Right lung (tissue), 10 donors: ENCODE measurements around the gene SMARCA2. TPM values are rescaled to one million over a fixed set of nuclear protein-coding genes. Genes with fewer than 3 reads are reported as not detected.
A peak's percentile ranks its signal among the peaks of the same experiment; 100 is the strongest.

ENCODE experiments used
- DNase-seq, 2 donors: peaks; one replicate each; pipeline ENCODE4 v3.0.0-alpha.2; 2013
- long read RNA-seq, 8 donors: transcript quantifications; one replicate each; lab custom pipeline, GENCODE V29; 2026
- polyA plus RNA-seq, 5 donors: library from polyadenylated mRNA; unstranded; fragments of 120-200 nt; gene quantifications; one replicate each; pipeline versions ENCODE4 v1.2.1 to v1.2.3, GENCODE V29; 2013; ENCODE audit warnings: inconsistent platforms in 1 of 5, low replicate concordance in 1 of 5; ENCODE audit not compliant: insufficient read length in 5 of 5, insufficient read depth in 1 of 5

Gene SMARCA2
- polyA plus RNA-seq: 100 to 1,000 TPM; 115 to 205 (median 152) TPM
- long read RNA-seq, donor 1, full-length matches to known transcripts: 18 of 23 reads
- long read RNA-seq, donor 1, partial matches to known transcripts: 5 of 23 reads
- long read RNA-seq, donor 1, other reads (novel, unspliced or antisense): 0 of 23 reads
- long read RNA-seq, donor 2, full-length matches to known transcripts: 6 of 11 reads
- long read RNA-seq, donor 2, partial matches to known transcripts: 5 of 11 reads
- long read RNA-seq, donor 2, other reads (novel, unspliced or antisense): 0 of 11 reads
- long read RNA-seq, donor 3, full-length matches to known transcripts: 7 of 54 reads
- long read RNA-seq, donor 3, partial matches to known transcripts: 47 of 54 reads
- long read RNA-seq, donor 3, other reads (novel, unspliced or antisense): 0 of 54 reads
- long read RNA-seq, donor 4, full-length matches to known transcripts: 8 of 16 reads
- long read RNA-seq, donor 4, partial matches to known transcripts: 8 of 16 reads
- long read RNA-seq, donor 4, other reads (novel, unspliced or antisense): 0 of 16 reads
- long read RNA-seq, donor 5, full-length matches to known transcripts: 10 of 16 reads
- long read RNA-seq, donor 5, partial matches to known transcripts: 6 of 16 reads
- long read RNA-seq, donor 5, other reads (novel, unspliced or antisense): 0 of 16 reads
- long read RNA-seq, donor 6, full-length matches to known transcripts: 11 of 16 reads
- long read RNA-seq, donor 6, partial matches to known transcripts: 5 of 16 reads
- long read RNA-seq, donor 6, other reads (novel, unspliced or antisense): 0 of 16 reads
- long read RNA-seq, donor 7, full-length matches to known transcripts: 17 of 17 reads
- long read RNA-seq, donor 7, partial matches to known transcripts: 0 of 17 reads
- long read RNA-seq, donor 7, other reads (novel, unspliced or antisense): 0 of 17 reads
- long read RNA-seq, donor 8, full-length matches to known transcripts: 3 of 3 reads
- long read RNA-seq, donor 8, partial matches to known transcripts: 0 of 3 reads
- long read RNA-seq, donor 8, other reads (novel, unspliced or antisense): 0 of 3 reads

DNA sequence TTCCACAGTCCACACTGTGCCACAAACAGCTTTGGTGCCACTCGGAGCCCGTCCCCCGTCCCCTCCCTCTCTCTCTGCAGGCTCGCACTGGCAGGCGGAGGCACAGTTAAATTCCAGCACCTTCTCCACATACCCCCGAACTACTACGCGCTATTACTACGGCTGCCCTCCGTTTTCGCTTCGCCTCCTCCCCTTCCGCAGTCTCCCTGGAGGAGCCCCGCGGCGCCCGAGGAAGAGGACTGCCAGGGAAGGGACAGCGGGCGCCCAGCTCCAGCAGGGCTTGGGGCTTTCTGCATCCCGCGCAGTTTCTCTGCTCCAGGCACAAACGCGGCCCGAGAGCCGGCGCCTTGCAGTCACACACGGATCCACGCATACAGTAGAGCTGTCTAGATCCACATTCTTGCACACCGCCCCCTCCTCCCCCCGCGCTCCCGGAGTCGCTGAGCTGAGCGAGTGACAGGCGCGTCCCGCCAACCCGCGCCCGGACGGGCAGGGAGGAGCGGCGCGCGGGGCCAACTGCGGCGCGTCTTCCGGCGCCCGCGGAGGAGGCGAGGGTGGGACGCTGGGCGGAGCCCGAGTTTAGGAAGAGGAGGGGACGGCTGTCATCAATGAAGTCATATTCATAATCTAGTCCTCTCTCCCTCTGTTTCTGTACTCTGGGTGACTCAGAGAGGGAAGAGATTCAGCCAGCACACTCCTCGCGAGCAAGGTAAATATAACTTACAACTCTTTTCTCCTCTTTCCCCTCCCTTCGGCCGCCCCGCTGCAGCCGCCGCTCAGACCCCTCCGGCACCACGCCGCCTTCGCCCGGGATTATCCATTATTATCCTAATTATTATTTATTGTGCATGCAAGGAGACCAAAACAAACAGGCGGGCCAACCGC, at the start of gene SMARCA2:
Gene SMARCA2, plus strand, starts transcription at position 652 of the 885 bp plus-strand sequence. CDS start 13,676 bp downstream, outside the sequence.
- peak; percentile 97 for DNase-seq

GRCh38 chr9:1966725-1967366, 48.3 kb upstream of the SMARCA2 start:
- DNase-seq: no peak

DNA sequence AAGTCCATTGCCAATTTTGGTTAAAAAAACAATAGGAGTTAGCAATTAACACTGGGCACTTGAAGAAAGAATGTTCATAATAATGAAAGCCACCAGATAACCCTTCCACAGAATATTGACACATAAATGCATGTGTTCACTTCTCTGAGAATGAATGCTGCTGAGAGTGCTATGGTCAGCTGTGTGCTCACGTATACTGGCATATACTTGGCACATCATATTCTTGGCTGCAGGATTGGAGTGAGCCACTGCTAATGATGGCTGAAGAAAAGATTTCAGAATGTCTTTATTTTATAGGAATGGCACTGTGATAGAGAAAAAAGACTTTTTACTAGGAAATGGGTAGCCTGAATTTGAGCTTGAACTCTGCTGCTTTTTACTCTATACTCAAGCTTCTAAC, 46.0 kb upstream of the SMARCA2 start:
- DNase-seq: no peak

DNA sequence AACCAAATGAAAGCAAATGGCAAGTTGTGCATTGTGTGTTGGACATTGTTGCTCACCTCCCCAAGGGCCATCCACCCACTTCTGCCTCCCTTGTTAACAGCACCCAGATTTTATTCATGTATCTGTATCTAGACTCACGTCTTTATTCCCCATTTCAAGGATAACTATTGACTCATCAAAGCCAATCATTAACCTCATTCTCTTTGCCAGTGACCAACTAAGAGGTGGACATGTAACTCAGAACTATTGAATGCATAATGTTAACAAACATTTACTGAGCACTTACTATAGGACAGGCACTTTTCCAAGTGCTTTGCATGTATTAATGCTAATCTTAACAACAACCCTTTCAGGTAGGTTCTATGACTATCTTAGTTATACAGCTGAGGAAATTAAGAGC, 45.2 kb upstream of the SMARCA2 start:
- no peak for DNase-seq

DNA sequence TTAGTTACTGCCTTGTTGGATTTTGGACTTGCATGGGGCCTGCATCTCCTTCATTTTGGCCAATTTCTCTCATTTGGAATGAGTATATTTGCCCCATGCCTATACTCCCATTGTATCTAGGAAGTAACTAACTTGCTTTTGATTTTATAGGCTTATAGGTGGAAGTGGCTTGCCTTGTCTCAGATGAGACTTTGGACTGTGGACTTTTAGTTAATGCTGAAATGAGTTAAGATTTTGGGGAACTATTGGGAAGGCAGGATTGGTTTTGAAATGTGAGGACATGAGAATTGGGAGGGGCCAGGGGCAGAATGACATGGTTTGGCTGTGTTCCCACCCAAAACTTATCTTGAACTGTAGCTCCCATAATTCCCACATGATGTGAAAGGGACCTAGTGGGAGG, 42.5 kb upstream of the SMARCA2 start:
- DNase-seq: no peak

- DNase-seq: no peak
Measured at GRCh38 chr9:1977026-1977425, 38.1 kb upstream of the SMARCA2 start.

DNA sequence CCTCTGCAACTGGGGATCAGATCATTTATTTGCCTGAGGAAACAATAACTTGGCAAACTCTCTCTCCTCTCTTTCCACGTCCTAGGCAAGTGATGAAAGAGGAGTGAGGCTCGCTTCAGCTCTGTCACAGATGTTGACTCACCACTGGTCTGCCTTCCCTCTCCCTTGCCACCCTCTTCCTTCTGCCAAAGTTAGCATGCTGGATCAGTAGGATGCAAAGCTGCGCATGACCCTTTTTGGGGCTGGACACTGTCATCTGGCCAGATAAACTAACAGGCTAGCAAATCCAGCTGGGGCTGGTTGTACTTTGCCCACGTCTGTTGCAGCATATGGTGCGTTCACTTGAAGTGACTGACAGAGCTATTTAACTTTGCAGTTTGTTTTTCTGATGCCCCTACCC, 36.2 kb upstream of the SMARCA2 start:
- DNase-seq: peak; percentile 45 to 54

DNA sequence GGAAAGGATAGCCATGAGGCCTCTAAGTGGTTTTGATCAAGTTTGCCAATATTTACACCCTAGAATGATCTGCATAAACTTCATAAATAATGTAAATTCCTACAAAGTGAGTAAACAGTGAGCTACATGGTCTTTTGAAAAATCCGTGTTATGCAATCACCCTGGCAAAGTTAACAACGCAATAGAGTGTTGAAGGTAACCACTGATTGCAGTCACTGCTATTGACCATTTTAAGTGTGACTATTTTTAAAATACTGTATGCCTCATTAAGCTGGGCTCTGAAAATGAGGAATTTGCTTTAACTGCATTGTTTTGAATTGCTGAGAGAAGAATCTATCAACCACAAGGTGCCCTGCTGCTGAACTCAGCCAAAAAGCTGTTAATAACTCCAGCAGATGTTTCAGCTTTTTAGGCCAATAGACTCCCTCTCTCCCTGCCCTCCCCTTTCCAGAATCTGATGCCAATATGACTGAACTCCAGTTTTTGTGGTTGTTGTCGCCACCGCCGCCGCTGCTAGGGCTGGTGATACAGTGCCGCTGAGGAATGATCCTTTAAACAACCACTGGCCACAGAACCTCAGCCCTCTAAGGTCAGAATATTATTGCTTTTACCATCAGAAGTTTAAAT, 35.3 kb upstream of the SMARCA2 start:
- peak; percentile 76 to 81 for DNase-seq

DNA sequence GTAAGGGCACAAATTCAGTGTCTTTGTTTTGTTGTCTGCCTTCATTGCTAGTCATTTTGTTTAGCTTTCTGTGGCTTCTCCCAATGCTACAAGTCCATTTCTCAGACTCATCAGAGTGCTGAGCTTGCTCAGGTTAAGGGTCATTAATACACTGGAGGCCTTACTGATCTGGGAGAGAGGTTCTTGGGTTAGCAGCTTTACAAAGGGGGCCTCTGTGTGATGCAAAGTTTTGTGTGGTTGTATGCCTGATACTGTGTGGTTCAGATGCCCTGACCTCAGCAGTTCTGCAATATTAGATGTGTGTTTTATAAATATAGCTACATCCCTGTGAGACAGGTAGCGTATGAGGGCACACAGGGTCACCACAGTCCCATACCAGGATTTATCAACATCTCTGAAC, 34.8 kb upstream of the SMARCA2 start:
- DNase-seq: no peak

DNA sequence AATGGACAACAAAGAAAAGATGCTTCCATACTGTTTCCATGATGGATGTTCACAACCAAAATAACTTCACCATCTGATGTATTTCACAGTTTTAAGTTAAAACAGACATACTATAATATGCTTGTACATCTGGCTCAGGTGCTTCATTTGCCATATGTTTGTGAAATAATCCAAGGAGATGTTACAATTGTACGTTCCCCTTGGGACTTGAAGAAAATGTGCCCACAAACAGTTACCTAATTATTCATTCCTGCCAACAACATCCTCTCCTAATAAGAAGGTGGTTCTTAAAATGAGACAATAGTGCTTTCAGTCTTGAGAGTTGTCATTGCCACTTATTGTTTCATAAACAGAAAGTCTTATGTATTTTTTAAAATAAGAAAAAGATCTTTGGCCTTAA, 33.1 kb upstream of the SMARCA2 start:
- DNase-seq: no peak

DNA sequence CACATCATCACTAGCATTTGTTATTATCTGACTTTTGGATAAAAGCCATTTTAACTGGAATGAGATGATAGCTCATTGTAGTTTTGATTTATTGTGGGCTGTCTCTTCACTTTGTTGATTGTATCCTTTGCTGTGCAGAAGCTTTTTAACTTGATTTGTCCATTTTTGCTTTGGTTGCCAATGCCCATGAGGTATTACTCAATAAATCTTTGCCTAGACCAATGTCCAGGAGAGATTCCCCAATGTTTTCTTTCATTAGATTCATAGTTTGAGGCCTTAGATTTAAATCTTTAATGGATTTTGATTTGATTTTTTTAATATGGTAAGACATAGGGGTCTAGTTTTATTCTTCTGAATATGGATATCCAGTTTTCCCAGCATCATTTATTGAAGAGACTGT, 28.8 kb upstream of the SMARCA2 start:
- DNase-seq: no peak

DNA sequence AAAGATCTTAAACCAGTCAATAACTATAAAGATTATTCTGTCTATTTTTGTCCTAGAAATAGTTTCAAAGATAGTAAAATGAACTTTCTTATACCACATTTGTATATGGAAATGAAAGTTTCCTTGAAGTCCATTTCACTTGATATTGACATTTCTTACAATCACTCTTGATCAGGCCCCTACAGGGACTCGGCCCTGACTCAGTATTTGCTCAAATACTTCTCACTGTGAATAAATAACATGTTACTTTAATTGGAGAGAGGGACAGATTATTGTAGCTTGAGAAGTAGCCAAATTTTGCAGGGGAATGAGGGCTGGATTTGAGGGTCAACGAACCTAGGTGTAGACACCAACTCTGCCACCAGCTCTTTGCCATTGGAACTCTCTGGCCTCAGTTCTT, 25.6 kb upstream of the SMARCA2 start:
- no peak for DNase-seq

GRCh38 chr9:1994180-1994579, 21.0 kb upstream of the SMARCA2 start:
- DNase-seq: no peak

DNA sequence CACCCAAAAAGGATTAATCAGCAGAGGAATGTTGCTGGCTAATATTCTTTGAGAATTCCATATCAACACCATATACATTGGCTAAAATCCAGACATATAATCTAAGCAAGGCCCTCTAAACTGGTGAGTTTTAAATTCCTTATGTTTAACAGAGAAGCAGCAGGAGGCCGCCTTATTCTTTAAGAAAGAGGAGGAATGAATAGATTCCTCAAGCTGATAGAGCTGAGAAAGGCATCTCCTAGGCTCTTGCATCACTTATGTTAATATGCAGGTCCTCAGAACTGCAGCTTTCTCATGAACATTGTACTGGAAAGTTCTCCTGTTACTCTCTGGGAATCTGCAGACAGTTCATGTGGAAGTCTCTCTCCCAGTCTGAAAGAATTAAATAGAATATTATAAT, 20.1 kb upstream of the SMARCA2 start:
- no peak for DNase-seq

- DNase-seq: no peak
Measured at GRCh38 chr9:1996156-1996555, 19.0 kb upstream of the SMARCA2 start.

DNA sequence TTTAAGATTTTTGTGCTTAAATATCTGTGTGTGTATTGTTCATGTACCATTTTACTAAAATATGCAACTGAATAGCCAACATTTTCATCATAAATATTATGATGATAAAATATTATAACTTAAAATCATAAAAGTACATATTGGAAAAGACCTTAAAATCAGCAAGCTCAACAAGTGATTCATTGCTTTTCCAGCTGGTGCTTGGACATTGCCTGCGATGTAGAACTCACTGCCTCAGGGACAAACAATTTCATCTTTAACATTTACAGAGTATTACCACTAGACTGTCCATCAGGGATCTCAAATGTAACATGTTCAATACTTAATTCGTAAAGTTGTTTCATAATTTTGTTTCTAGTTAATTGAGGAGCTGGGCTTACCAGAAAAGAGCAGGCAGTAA, 17.5 kb upstream of the SMARCA2 start:
- no peak for DNase-seq

GRCh38 chr9:1998111-1998510, 17.0 kb upstream of the SMARCA2 start:
- DNase-seq: no peak

DNA sequence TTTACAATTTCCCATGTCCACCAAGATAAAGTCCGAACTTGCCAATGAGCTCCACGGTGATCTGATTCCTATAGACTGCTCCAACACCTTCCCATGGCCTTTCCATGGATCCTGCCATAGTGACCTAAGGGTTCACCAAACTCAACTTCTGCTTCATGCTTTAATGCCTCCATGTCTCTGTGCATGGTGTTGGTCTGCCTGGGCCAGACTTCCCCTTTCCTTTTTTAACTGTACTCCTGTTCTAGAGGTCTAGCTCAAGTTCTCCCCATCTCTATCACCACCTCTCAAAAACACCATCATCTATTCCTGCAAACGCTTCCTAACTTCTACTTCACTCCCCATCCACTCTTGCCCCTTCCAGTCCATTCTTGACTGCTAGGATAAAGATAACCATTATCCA, 14.8 kb upstream of the SMARCA2 start:
- DNase-seq: no peak

DNA sequence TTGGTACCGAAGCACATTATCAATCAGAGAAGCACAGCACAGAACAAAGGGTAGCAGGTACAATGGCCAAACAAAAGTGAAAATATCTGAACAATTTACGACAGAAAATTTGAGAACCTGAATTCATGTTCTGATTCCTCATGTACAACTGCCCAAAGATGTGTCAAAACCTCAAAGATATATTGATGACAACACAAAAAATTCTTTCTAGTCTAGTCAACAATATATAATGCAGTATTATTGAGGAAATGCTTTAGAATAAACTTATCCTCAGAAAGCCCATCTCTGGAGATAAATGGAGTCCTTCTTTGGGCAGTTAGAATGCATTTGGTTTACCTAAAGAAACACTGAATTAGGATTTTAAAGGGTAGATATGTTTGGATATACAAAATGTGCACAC, 6.8 kb upstream of the SMARCA2 start:
- DNase-seq: no peak

- no peak for DNase-seq
Measured at GRCh38 chr9:2012347-2012746, 2.8 kb upstream of the SMARCA2 start.
